Measurements from ENCODE around the gene PARP3. TPM values are rescaled to one million over a fixed set of nuclear protein-coding genes. Genes with fewer than 3 reads are reported as not detected.
A peak's percentile ranks its signal among the peaks of the same experiment; 100 is the strongest.

Gene PARP3
- total RNA-seq, 1 donor from 2014 or later, result 24.6 TPM

GRCh38 chr3:51970606-51971300 lies 28.6 kb downstream of the PARP3 start:
- Histone ChIP-seq H3K4me1 (peaks cover 50% of the 10 kb centered on the region), H3K36me3 (no peaks in the 10 kb centered on the region), H3K4me3 (no peak overlapping the region), H3K9me3 (no peaks in the 10 kb centered on the region), H3K27ac (no peak overlapping the region), H3K27me3 (ENCODE audit: low read depth) (no peaks in the 10 kb centered on the region)
- no peak for DNase-seq
- intact Hi-C loops (cut with DNase I), result no loop called here
- no peak for ATAC-seq
- TF ChIP-seq CTCF (IDR thresholded peaks at IDR 0.05), result no peak

- no peaks in the 10 kb centered on the region for H3K27me3 ChIP-seq (ENCODE audit: low read depth)
- no peak for ATAC-seq
- H3K27ac ChIP-seq, result no peak overlapping the region
- H3K9me3 ChIP-seq, result no peaks in the 10 kb centered on the region
- intact Hi-C loops (cut with DNase I), result no loop called here
- no peaks in the 10 kb centered on the region for H3K36me3 ChIP-seq
- peaks cover 50% of the 10 kb centered on the region for H3K4me1 ChIP-seq
- no peak for DNase-seq
- no peak overlapping the region for H3K4me3 ChIP-seq
- no peak for TF ChIP-seq CTCF (IDR thresholded peaks at IDR 0.05)
Measured at GRCh38 chr3:51971350-51971749, 29.2 kb downstream of the PARP3 start.

GRCh38 chr3:51974277-51974962 lies 32.3 kb downstream of the PARP3 start:
- intact Hi-C loops (cut with DNase I), result no loop called here
- no peaks in the 10 kb centered on the region for H3K27me3 ChIP-seq (ENCODE audit: low read depth)
- H3K9me3 ChIP-seq, result no peaks in the 10 kb centered on the region
- DNase-seq (peak; percentile 69), ATAC-seq (peak; percentile 20 to 36)
- peak overlapping the region; percentile 88 for H3K4me3 ChIP-seq
- peaks cover 39% of the 10 kb centered on the region for H3K4me1 ChIP-seq
- TF ChIP-seq CTCF (IDR thresholded peaks at IDR 0.05), result peak; percentile 6
- H3K36me3 ChIP-seq, result no peaks in the 10 kb centered on the region
- H3K27ac ChIP-seq, result peak overlapping the region; percentile 97

GRCh38 chr3:51974963-51975851 lies 33.0 kb downstream of the PARP3 start, which contains the start of gene ABHD14A:
Gene ABHD14A (plus strand): TSS chr3:51975064. CDS start chr3:51975136, 72 bp downstream.
- Histone ChIP-seq H3K4me3 (peak within 1 kb of the TSS; percentile 88), H3K36me3 (no peaks in the 10 kb centered on the region), H3K4me1 (peaks cover 39% of the 10 kb centered on the region), H3K27ac (peak within 1 kb of the TSS; percentile 97), H3K27me3 (ENCODE audit: low read depth) (no peaks in the 10 kb centered on the region), H3K9me3 (no peaks in the 10 kb centered on the region)
- intact Hi-C loops (cut with DNase I), result no loop called here
- peak; percentile 83 for DNase-seq
- TF ChIP-seq CTCF (IDR thresholded peaks at IDR 0.05), result no peak
- peak; percentile 86 to 88 for ATAC-seq

GRCh38 chr3:51975852-51976549 lies 33.8 kb downstream of the PARP3 start:
- TF ChIP-seq CTCF (IDR thresholded peaks at IDR 0.05), result peak; percentile 20
- Histone ChIP-seq H3K4me1 (peaks cover 39% of the 10 kb centered on the region), H3K27ac (peak overlapping the region; percentile 97), H3K4me3 (peak overlapping the region; percentile 88), H3K27me3 (ENCODE audit: low read depth) (no peaks in the 10 kb centered on the region), H3K9me3 (no peaks in the 10 kb centered on the region), H3K36me3 (no peaks in the 10 kb centered on the region)
- DNase-seq, result peak; percentile 87
- ATAC-seq, result peak; percentile 8 to 13
- intact Hi-C loops (cut with DNase I), result no loop called here
